KMS-11 (cell line): ENCODE data around the gene ITGB3.

Experiments used
- H2AFZ ChIP-seq: fragments of 200-600 bp; sonication (generic); 2 replicates; pipeline ENCODE4 v1.6.1; 2016; ENCODE audit warnings: antibody characterized with exemption, mixed run types, low read depth
- H3K27ac ChIP-seq: fragments of 200-600 bp; sonication (generic); 2 replicates; pipeline ENCODE4 v1.6.1; 2016; ENCODE audit warnings: mild to moderate bottlenecking, mixed run types
- H3K27me3 ChIP-seq: fragments of 200-600 bp; sonication (generic); 2 replicates; pipeline ENCODE4 v1.6.1; 2017; ENCODE audit warnings: mild to moderate bottlenecking, low read depth, mixed run types, moderate library complexity; ENCODE audit not compliant: insufficient read depth
- H3K36me3 ChIP-seq: fragments of 200-600 bp; sonication (generic); 2 replicates; pipeline ENCODE4 v1.6.1; 2017; ENCODE audit warnings: mild to moderate bottlenecking, mixed run types; ENCODE audit not compliant: insufficient read depth
- H3K4me1 ChIP-seq: fragments of 200-600 bp; sonication (generic); 2 replicates; pipeline ENCODE4 v1.6.1; 2016; ENCODE audit warnings: mild to moderate bottlenecking, low read depth, mixed run types; ENCODE audit not compliant: poor library complexity, severe bottlenecking
- H3K4me2 ChIP-seq: fragments of 200-600 bp; sonication (generic); 2 replicates; pipeline ENCODE4 v1.7.0; 2016; ENCODE audit warnings: mild to moderate bottlenecking, mixed run types
- H3K4me3 ChIP-seq: fragments of 200-600 bp; sonication (generic); IDR thresholded peaks from 2 replicates; pipeline ENCODE4 v1.6.1; 2017; ENCODE audit warnings: low read depth, low read length, mixed read lengths; ENCODE audit not compliant: insufficient read depth
- H3K79me2 ChIP-seq: fragments of 200-600 bp; sonication (generic); 2 replicates; pipeline ENCODE4 v1.6.1; 2016; ENCODE audit warnings: low read depth, mixed run types; ENCODE audit not compliant: insufficient read depth
- H3K9ac ChIP-seq: fragments of 200-600 bp; sonication (generic); 2 replicates; pipeline ENCODE4 v1.6.1; 2016; ENCODE audit warnings: mild to moderate bottlenecking, mixed run types
- H4K20me1 ChIP-seq: fragments of 200-600 bp; sonication (generic); 2 replicates; pipeline ENCODE4 v1.6.1; 2016; ENCODE audit warnings: mild to moderate bottlenecking, mixed run types; ENCODE audit not compliant: insufficient read depth
- TF ChIP-seq, protein P1 (sequence below): fragments of 200-600 bp; sonication (generic); conservative IDR thresholded peaks from 2 replicates; pipeline ENCODE4 v1.6.1; 2017; ENCODE audit warnings: low read depth, mild to moderate bottlenecking, antibody characterized with exemption, low read length, moderate library complexity, mixed read lengths

ITGB3 gene

GRCh38 chr17:47252209-47252608, 1.4 kb upstream of the ITGB3 start:
- Histone ChIP-seq H4K20me1 (no peaks in the 10 kb centered on the region), H2AFZ (no peak overlapping the region), H3K27me3 (peaks cover 3% of the 10 kb centered on the region; the same call in 1 of the 2 replicates), H3K79me2 (no peaks in the 10 kb centered on the region), H3K4me1 (peaks cover 5% of the 10 kb centered on the region), H3K4me2 (no peak overlapping the region), H3K27ac (no peak overlapping the region), H3K36me3 (no peaks in the 10 kb centered on the region), H3K9ac (no peak overlapping the region), H3K4me3 (no peak overlapping the region)
- TF ChIP-seq, protein P1, sequence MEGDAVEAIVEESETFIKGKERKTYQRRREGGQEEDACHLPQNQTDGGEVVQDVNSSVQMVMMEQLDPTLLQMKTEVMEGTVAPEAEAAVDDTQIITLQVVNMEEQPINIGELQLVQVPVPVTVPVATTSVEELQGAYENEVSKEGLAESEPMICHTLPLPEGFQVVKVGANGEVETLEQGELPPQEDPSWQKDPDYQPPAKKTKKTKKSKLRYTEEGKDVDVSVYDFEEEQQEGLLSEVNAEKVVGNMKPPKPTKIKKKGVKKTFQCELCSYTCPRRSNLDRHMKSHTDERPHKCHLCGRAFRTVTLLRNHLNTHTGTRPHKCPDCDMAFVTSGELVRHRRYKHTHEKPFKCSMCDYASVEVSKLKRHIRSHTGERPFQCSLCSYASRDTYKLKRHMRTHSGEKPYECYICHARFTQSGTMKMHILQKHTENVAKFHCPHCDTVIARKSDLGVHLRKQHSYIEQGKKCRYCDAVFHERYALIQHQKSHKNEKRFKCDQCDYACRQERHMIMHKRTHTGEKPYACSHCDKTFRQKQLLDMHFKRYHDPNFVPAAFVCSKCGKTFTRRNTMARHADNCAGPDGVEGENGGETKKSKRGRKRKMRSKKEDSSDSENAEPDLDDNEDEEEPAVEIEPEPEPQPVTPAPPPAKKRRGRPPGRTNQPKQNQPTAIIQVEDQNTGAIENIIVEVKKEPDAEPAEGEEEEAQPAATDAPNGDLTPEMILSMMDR: no peak

- H4K20me1 ChIP-seq: no peaks in the 10 kb centered on the region
- H3K4me1 ChIP-seq: peaks cover 5% of the 10 kb centered on the region
- H3K4me3 ChIP-seq: no peak overlapping the region
- H3K79me2 ChIP-seq: no peaks in the 10 kb centered on the region
- no peak overlapping the region for H3K27ac ChIP-seq
- TF ChIP-seq, protein P1: no peak
- H3K9ac ChIP-seq: no peak overlapping the region
- H2AFZ ChIP-seq: no peak overlapping the region; the same call in 1 of the 2 replicates
- H3K36me3 ChIP-seq: no peaks in the 10 kb centered on the region
- H3K27me3 ChIP-seq: peaks cover 3% of the 10 kb centered on the region; the same call in 1 of the 2 replicates
- H3K4me2 ChIP-seq: no peak overlapping the region
Observed at GRCh38 chr17:47252766-47253512, 688 bp upstream of the ITGB3 start.

DNA sequence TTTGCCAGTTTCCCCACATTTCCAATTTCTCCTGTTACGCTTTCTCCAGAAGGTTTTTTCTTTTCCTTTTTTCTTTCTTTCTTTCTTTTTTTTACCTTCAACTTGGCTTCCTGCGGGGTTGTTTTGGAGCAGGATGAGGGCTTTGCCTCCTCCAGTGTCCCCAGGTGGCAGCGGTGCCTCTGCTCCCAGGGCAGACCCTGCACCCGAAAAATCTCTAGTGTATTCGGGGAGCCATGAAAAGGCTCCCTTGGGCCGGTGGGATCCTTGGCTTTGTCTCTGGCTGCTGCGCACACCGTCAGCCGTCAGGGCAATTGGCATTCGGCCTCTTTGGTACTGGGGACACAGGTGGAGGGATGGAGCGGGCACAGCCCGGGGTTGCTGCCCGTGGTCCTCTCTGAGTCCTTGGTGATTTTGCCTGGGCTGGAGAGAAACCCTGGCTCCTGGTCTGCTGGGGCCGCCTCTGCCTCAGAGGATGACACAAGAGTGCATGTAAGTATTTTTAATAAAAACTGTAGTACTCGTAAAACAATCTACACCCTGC, 846 bp downstream of the ITGB3 start:
- H3K4me2 ChIP-seq: peak overlapping the region; percentile 69
- TF ChIP-seq, protein P1: no peak
- H3K79me2 ChIP-seq: no peaks in the 10 kb centered on the region
- peaks cover 3% of the 10 kb centered on the region; the same call in 1 of the 2 replicates for H3K27me3 ChIP-seq
- peaks cover 5% of the 10 kb centered on the region for H3K4me1 ChIP-seq
- no peaks in the 10 kb centered on the region for H3K36me3 ChIP-seq
- H4K20me1 ChIP-seq: no peaks in the 10 kb centered on the region
- no peak overlapping the region for H3K27ac ChIP-seq
- H2AFZ ChIP-seq: peak overlapping the region; percentile 74
- H3K4me3 ChIP-seq: no peak overlapping the region
- no peak overlapping the region for H3K9ac ChIP-seq

DNA sequence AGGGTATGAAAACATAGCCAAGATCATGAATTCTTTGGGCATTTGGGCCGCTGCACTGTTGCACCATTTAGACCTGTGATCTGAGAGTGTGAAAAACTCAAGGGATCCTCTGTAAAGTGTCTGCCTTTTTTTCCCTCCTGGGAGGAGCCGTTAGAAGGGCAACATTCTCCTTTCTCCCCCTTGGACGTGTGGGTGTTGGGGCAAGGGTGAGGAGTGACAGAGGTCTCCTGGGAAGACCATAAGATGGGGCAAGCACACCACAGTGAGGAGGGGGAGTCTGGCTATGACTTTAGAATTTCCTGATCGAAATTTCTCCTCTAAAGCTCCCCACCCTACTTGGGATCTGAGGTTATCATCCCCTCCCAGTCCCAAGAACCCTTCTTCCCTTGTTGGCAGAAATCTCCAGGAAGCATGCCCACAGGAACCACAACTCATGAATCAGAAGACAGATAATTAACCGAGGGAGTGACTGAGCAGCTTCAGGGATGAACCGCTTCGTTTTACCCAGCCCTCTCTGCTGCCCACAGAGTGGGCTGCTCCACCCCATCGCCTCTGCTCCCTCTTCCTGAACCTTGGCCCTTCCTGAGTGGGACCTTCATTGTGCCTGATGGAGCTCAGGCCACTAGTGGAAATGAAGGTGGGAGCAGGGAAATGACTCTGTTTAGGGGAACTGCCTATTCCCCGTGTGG, 4.2 kb downstream of the ITGB3 start:
- TF ChIP-seq, protein P1: no peak
- H3K9ac ChIP-seq: no peak overlapping the region
- no peaks in the 10 kb centered on the region for H3K79me2 ChIP-seq
- H4K20me1 ChIP-seq: no peaks in the 10 kb centered on the region
- H2AFZ ChIP-seq: no peak overlapping the region
- no peaks in the 10 kb centered on the region; the same call in 1 of the 2 replicates for H3K27me3 ChIP-seq
- no peak overlapping the region for H3K4me3 ChIP-seq
- no peaks in the 10 kb centered on the region for H3K36me3 ChIP-seq
- H3K4me2 ChIP-seq: no peak overlapping the region
- H3K27ac ChIP-seq: no peak overlapping the region
- peaks cover 5% of the 10 kb centered on the region for H3K4me1 ChIP-seq
